ENCODE results near the gene CTNNA3. TPM values are rescaled to one million over a fixed set of nuclear protein-coding genes. Genes with fewer than 3 reads are reported as not detected.
A peak's percentile ranks its signal among the peaks of the same experiment; 100 is the strongest.

CTNNA3 gene
- total and polyA plus RNA-seq, 4 experiments from 2014 or later: not detected

DNA sequence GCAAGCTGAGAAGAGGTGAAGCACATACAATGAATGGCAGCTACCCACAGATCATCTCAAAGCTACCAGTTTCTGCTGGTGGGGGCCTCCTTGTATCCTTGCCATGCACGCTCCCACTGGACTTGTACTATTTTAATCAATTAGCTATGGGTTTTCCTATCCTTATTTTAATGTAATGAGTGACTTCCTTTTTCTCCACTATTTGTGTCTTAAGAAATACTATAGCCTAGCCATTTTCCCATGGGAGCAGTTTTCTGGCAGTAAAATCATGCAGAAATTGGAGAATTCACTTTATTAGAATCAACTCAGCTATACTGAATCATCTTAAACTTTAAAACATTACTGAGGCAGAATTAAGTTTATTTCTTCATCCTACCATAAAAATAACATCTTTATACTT is 73.5 kb downstream of the CTNNA3 start:
- H3K27me3 Mint-ChIP-seq: peaks cover 6% of the 10 kb centered on the region in 2 donors
- no peak overlapping the region for H3K27ac Mint-ChIP-seq
- no peak overlapping the region for H3K4me3 Mint-ChIP-seq
- CTCF ChIA-PET (ENCODE audit: partially characterized antibody): interaction anchor here (0.6 to 1.8 kb wide), 2 partner anchors 157 to 1085 kb away, joined by 3 to 7 read pairs; no protein-coding TSS in a partner anchor
- Histone ChIP-seq H3K9me3 (ENCODE audit: control insufficient read depth in 1 of 2, low read length in 2 of 2) (no peaks in the 10 kb centered on the region), H3K4me1 (ENCODE audit: insufficient read depth, low read length) (no peaks in the 10 kb centered on the region), H3K27me3 (ENCODE audit: insufficient read depth, low read length) (no peaks in the 10 kb centered on the region), H3K36me3 (ENCODE audit: insufficient read depth, low read length) (no peaks in the 10 kb centered on the region), H3K27ac (ENCODE audit: low read depth, low read length) (no peak overlapping the region), H3K4me3 (ENCODE audit: low read length in 2 of 2) (no peak overlapping the region)
- intact Hi-C loops (cut with micrococcal nuclease): no loop called here
- no peaks in the 10 kb centered on the region for H3K36me3 Mint-ChIP-seq
- H3K4me1 Mint-ChIP-seq: peaks cover 0 to 5% (median 2%) of the 10 kb centered on the region in 4 donors
- POLR2A ChIA-PET (ENCODE audit: partially characterized antibody): no interaction called here
- DNase-seq: no peak
- H3K9me3 Mint-ChIP-seq: peaks cover 0 to 6% (median 3%) of the 10 kb centered on the region in 8 donors

- H3K4me1 ChIP-seq (ENCODE audit: insufficient read depth, low read length): no peaks in the 10 kb centered on the region
- peaks cover 6% of the 10 kb centered on the region in 2 donors for H3K27me3 Mint-ChIP-seq
Measured at GRCh38 chr10:67621834-67622233, 74.2 kb downstream of the CTNNA3 start.

GRCh38 chr10:67618116-67618515 is 77.9 kb downstream of the CTNNA3 start:
- Histone ChIP-seq H3K36me3 (ENCODE audit: insufficient read depth, low read length) (no peaks in the 10 kb centered on the region), H3K9me3 (ENCODE audit: control insufficient read depth in 1 of 2, low read length in 2 of 2) (no peaks in the 10 kb centered on the region), H3K4me3 (ENCODE audit: low read length in 2 of 2) (no peak overlapping the region), H3K4me1 (ENCODE audit: insufficient read depth, low read length) (peaks cover 10% of the 10 kb centered on the region), H3K27ac (ENCODE audit: low read depth, low read length) (no peak overlapping the region), H3K27me3 (ENCODE audit: insufficient read depth, low read length) (no peaks in the 10 kb centered on the region)
- Mint-ChIP-seq H3K4me3 (no peak overlapping the region), H3K4me1 (peaks cover 6 to 23% (median 11%) of the 10 kb centered on the region in 4 donors), H3K27ac (no peak overlapping the region), H3K36me3 (no peaks in the 10 kb centered on the region), H3K27me3 (peaks cover 5 to 8% of the 10 kb centered on the region in 2 donors), H3K9me3 (peaks cover 0 to 4% (median 0%) of the 10 kb centered on the region in 8 donors)
- intact Hi-C loops (cut with micrococcal nuclease): no loop called here
- ChIA-PET CTCF (ENCODE audit: partially characterized antibody) (interaction anchor here (1.1 kb wide), 1 partner anchor 162 kb away, joined by 3 read pairs; no protein-coding TSS in a partner anchor), POLR2A (ENCODE audit: partially characterized antibody) (no interaction called here)
- DNase-seq: no peak

More at GRCh38 chr10:67621834-67622233, 74.2 kb downstream of the CTNNA3 start:
- H3K36me3 Mint-ChIP-seq: no peaks in the 10 kb centered on the region
- H3K4me3 Mint-ChIP-seq: no peak overlapping the region
- no peak for DNase-seq
- peaks cover 0 to 4% (median 1%) of the 10 kb centered on the region in 8 donors for H3K9me3 Mint-ChIP-seq
- H3K27me3 ChIP-seq (ENCODE audit: insufficient read depth, low read length): no peaks in the 10 kb centered on the region
- H3K27ac ChIP-seq (ENCODE audit: low read depth, low read length): no peak overlapping the region
- H3K4me1 Mint-ChIP-seq: peaks cover 0 to 5% (median 2%) of the 10 kb centered on the region in 4 donors
- no peak overlapping the region for H3K27ac Mint-ChIP-seq
- no peaks in the 10 kb centered on the region for H3K9me3 ChIP-seq (ENCODE audit: control insufficient read depth in 1 of 2, low read length in 2 of 2)
- H3K36me3 ChIP-seq (ENCODE audit: insufficient read depth, low read length): no peaks in the 10 kb centered on the region
- intact Hi-C loops (cut with micrococcal nuclease): no loop called here
- ChIA-PET CTCF (ENCODE audit: partially characterized antibody) (interaction anchor here (0.6 to 1.8 kb wide), 3 partner anchors 101 to 1086 kb away, joined by 3 to 7 read pairs (median 3); no protein-coding TSS in a partner anchor), POLR2A (ENCODE audit: partially characterized antibody) (no interaction called here)
- H3K4me3 ChIP-seq (ENCODE audit: low read length in 2 of 2): no peak overlapping the region

GRCh38 chr10:67612577-67613537 is 83.1 kb downstream of the CTNNA3 start:
- DNase-seq: peak; percentile 77 to 89 (median 81)
- Mint-ChIP-seq H3K36me3 (no peaks in the 10 kb centered on the region), H3K27me3 (peaks cover 0 to 2% of the 10 kb centered on the region in 2 donors), H3K9me3 (peaks cover 0 to 4% (median 0%) of the 10 kb centered on the region in 8 donors), H3K4me3 (peak overlapping the region; percentile 39 to 87 (median 76)), H3K4me1 (peaks cover 18 to 33% (median 24%) of the 10 kb centered on the region in 4 donors), H3K27ac (peak overlapping the region; percentile 69 to 89 (median 78))
- Histone ChIP-seq H3K4me1 (ENCODE audit: insufficient read depth, low read length) (peaks cover 25% of the 10 kb centered on the region), H3K9me3 (ENCODE audit: control insufficient read depth in 1 of 2, low read length in 2 of 2) (no peaks in the 10 kb centered on the region), H3K27me3 (ENCODE audit: insufficient read depth, low read length) (no peaks in the 10 kb centered on the region), H3K4me3 (ENCODE audit: low read length in 2 of 2) (peak overlapping the region in 1 of 2 donors; percentile 39), H3K27ac (ENCODE audit: low read depth, low read length) (peak overlapping the region; percentile 13), H3K36me3 (ENCODE audit: insufficient read depth, low read length) (no peaks in the 10 kb centered on the region)
- intact Hi-C loops (cut with micrococcal nuclease): loop anchor here (1.0 to 5.0 kb wide), 2 partner anchors 91 to 151 kb away; no protein-coding TSS in a partner anchor
- ChIA-PET POLR2A (ENCODE audit: partially characterized antibody) (interaction anchor here (1.0 to 1.6 kb wide), 3 partner anchors 85 to 172 kb away, joined by 3 to 13 read pairs (median 6); no protein-coding TSS in a partner anchor), CTCF (ENCODE audit: partially characterized antibody) (interaction anchor here (0.9 to 1.6 kb wide), 4 partner anchors 54 to 167 kb away, joined by 3 to 10 read pairs (median 6); no protein-coding TSS in a partner anchor)

DNA sequence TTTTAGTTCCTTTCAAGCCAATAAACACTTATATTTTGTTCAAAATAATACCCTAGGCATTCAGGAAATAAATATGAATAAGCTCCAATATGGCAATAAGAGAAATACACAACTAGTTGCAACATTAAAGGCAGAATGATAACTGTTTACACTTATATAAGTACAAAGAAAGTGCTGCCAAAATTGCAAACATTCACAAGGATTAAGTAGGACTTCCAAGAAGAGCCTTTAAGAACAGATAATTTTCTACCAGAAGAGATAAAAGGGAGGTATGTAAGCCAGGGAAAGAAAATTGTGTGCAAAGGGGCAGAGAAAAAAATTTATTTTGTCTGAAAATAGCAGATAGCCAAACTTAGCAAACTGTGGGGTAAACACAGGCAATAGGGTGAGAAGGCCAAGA is 83.8 kb downstream of the CTNNA3 start:
- peak overlapping the region in 6 of 8 donors; percentile 59 to 87 (median 75) for H3K4me3 Mint-ChIP-seq
- intact Hi-C loops (cut with micrococcal nuclease): loop anchor here (5.0 kb wide), 1 partner anchor 90 kb away; no protein-coding TSS in a partner anchor
- Histone ChIP-seq H3K27ac (ENCODE audit: low read depth, low read length) (no peak overlapping the region), H3K4me1 (ENCODE audit: insufficient read depth, low read length) (peaks cover 25% of the 10 kb centered on the region), H3K9me3 (ENCODE audit: control insufficient read depth in 1 of 2, low read length in 2 of 2) (no peaks in the 10 kb centered on the region), H3K27me3 (ENCODE audit: insufficient read depth, low read length) (no peaks in the 10 kb centered on the region), H3K36me3 (ENCODE audit: insufficient read depth, low read length) (no peaks in the 10 kb centered on the region), H3K4me3 (ENCODE audit: low read length in 2 of 2) (no peak overlapping the region)
- H3K36me3 Mint-ChIP-seq: no peaks in the 10 kb centered on the region
- POLR2A ChIA-PET (ENCODE audit: partially characterized antibody): interaction anchor here (1.0 to 1.6 kb wide), 2 partner anchors 152 to 172 kb away, joined by 3 to 13 read pairs; no protein-coding TSS in a partner anchor
- no peak for DNase-seq
- CTCF ChIA-PET (ENCODE audit: partially characterized antibody): interaction anchor here (0.9 to 1.7 kb wide), 4 partner anchors 54 to 91 kb away, joined by 3 to 10 read pairs (median 4); partner anchors contain the start of gene CTNNA3
- peak overlapping the region in 6 of 7 donors; percentile 6 to 81 (median 72) for H3K27ac Mint-ChIP-seq
- peaks cover 0 to 2% of the 10 kb centered on the region in 2 donors for H3K27me3 Mint-ChIP-seq
- peaks cover 18 to 36% (median 24%) of the 10 kb centered on the region in 4 donors for H3K4me1 Mint-ChIP-seq
- peaks cover 0 to 2% (median 0%) of the 10 kb centered on the region in 8 donors for H3K9me3 Mint-ChIP-seq

DNA sequence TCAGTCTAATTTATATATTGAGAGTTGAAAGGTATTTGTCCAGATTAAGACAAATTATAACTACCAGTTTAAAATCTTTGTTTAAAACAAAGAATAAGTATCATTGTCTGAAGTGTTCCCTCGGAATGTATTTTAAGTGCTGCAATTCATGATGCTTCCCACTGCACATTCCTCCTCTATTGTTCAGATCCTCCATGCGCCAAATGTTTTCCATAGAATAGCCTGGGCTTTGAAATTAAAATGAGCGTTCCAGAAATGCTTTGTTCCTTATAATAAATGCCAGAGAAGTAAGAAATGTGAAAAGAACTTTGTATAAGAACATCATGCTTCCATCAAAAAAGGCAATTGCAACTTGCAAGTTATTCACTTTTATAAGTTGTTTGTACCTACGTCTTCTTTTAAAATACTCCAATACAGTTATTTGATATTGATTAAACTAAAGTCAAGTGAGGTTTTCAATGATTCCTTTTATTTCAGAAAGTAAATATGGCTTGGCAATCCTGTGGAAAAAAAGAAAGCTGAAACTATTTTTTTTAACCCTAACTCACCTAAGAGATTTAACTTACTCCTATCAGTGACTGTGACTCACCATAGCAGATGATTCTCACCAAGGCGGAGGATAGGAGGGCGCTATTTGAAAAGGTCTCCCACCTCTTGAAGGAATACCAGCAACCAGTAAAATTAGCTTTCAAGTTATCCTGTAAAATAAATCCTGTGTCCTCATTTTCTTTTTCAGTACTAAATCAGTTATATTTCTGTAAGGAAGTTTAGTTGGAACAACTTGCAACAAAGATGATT is 85.8 kb downstream of the CTNNA3 start:
- Histone ChIP-seq H3K27me3 (ENCODE audit: insufficient read depth, low read length) (no peaks in the 10 kb centered on the region), H3K9me3 (ENCODE audit: control insufficient read depth in 1 of 2, low read length in 2 of 2) (no peaks in the 10 kb centered on the region), H3K36me3 (ENCODE audit: insufficient read depth, low read length) (no peaks in the 10 kb centered on the region), H3K27ac (ENCODE audit: low read depth, low read length) (no peak overlapping the region), H3K4me3 (ENCODE audit: low read length in 2 of 2) (no peak overlapping the region), H3K4me1 (ENCODE audit: insufficient read depth, low read length) (peaks cover 25% of the 10 kb centered on the region)
- no peaks in the 10 kb centered on the region for H3K27me3 Mint-ChIP-seq
- H3K9me3 Mint-ChIP-seq: no peaks in the 10 kb centered on the region
- no peak overlapping the region for H3K4me3 Mint-ChIP-seq
- DNase-seq: no peak
- peak overlapping the region in 1 of 7 donors; percentile 7 for H3K27ac Mint-ChIP-seq
- peaks cover 18 to 38% (median 24%) of the 10 kb centered on the region in 4 donors for H3K4me1 Mint-ChIP-seq
- ChIA-PET POLR2A (ENCODE audit: partially characterized antibody) (no interaction called here), CTCF (ENCODE audit: partially characterized antibody) (interaction anchor here (1.2 to 1.7 kb wide), 2 partner anchors 88 to 89 kb away, joined by 3 to 4 read pairs; no protein-coding TSS in a partner anchor)
- H3K36me3 Mint-ChIP-seq: no peaks in the 10 kb centered on the region
- intact Hi-C loops (cut with micrococcal nuclease): loop anchor here (5.0 kb wide), 1 partner anchor 88 kb away; no protein-coding TSS in a partner anchor
